PC-9 (cell line): Measurements from ENCODE around the gene CHRNG.

Source experiments
- CTCF ChIP-seq: fragments of 200-600 bp; sonication (generic); conservative IDR thresholded peaks from 2 replicates; pipeline ENCODE4 v1.6.1; 2017; ENCODE audit warnings: mixed run types, antibody characterized with exemption, mild to moderate bottlenecking, moderate library complexity
- EZH2 ChIP-seq: fragments of 200-600 bp; sonication (generic); IDR thresholded peaks from 2 replicates; pipeline ENCODE4 v1.8.0; 2017; ENCODE audit warnings: antibody characterized with exemption, low read depth

- TF ChIP-seq CTCF = no peak
- no peak for TF ChIP-seq EZH2
Measured at GRCh38 chr2:232492236-232492848, 47.1 kb upstream of the CHRNG start.
